NCI-H1092 treated with DMSO at 0.1 percent for 48 hours (cell line): ENCODE results near the gene INTS15.

Source experiments
- DNase-seq: peaks from one replicate; lab custom pipeline; 2025; lab: John Stamatoyannopoulos, UW

INTS15 gene

DNA sequence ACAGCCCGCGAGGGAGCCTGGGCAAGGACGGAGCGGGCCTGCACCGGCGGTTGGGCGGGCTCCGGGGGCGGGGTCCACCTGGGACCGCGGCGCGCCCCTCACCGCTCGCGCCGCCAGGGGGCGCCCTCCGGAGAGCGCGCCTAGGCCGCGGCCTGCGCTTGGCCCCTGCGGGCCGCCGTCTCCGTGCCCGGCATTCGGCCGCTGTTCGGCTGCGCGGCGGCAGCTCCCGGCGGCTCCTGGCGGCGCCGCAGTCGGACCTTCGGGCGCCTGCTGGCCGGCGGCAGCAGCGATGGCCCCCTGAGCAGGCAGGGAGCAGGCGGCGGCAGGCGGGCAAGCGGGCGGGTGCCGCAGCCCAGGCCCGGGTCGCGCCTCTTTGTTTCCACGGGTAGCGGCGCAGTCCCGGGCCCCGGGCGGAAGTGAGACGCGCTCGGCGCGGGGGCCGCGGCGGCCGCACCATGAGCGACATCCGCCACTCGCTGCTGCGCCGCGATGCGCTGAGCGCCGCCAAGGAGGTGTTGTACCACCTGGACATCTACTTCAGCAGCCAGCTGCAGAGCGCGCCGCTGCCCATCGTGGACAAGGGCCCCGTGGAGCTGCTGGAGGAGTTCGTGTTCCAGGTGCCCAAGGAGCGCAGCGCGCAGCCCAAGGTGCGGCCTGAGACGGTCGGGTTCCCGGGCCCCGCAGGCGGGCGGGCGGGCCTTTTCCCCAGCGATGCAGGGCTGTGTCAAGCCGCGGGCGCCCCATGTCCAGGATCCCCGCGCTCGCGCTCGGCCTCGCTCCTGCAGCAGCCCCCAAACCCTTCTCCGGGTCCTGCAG is at the start of gene INTS15:
TSS of gene INTS15 (plus strand) at position 193 of the 816 bp plus-strand sequence. CDS start at position 456, 263 bp downstream.
- peak; percentile 77 for DNase-seq

DNA sequence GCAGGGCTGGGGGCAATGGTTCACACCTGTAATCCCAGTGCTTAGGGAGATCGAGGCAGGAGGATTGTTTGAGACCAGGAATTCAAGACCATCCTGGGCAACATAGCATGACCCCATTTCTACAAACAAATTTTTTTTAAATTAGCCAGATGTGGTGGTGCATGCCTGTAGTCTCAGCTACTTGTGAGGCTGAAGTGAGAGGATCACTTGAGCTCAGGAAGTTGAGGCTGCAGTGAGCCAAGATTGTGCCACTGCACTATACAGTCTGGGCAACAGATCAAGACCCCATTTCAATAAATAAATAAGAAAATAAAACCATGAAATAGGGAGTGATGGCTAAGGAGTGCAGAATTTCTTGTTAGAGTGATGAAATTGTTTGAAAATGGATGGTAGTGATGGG is 47.5 kb upstream of the INTS15 start:
- no peak for DNase-seq

DNA sequence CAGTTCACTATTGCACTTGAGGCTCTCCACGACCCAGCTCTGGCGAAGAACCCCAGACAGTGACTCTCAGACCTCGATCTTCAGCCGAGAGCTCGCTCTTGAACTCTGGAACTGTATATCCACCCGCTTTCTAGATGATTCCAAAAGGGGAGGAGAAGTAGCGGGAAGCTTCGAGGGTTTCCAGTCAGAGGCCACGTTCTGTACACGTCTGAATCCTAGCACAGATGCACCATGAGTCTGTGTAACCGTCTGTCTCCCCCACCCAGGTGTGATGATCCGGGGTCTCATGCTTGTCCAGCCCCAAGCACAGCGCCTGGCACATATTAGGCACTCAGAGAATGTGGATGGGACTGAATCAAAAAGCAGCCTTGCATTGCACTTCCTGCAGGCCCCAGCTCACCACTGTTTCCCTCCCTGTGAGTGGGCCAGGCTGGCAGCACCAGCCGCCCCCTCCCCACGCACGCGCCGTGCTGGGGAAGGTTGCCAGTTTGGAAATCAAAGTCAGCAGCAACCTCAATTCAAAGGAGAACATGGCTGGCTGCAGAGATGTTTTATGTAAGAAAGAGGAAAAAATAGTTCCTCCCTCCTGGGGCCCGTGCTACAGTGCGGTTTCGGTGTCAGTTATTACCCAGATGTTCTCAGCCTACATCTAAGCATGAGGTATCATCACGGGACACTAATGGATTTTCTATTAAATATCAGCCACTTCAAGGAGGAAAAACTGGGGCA is 44.3 kb upstream of the INTS15 start:
- DNase-seq = no peak

DNA sequence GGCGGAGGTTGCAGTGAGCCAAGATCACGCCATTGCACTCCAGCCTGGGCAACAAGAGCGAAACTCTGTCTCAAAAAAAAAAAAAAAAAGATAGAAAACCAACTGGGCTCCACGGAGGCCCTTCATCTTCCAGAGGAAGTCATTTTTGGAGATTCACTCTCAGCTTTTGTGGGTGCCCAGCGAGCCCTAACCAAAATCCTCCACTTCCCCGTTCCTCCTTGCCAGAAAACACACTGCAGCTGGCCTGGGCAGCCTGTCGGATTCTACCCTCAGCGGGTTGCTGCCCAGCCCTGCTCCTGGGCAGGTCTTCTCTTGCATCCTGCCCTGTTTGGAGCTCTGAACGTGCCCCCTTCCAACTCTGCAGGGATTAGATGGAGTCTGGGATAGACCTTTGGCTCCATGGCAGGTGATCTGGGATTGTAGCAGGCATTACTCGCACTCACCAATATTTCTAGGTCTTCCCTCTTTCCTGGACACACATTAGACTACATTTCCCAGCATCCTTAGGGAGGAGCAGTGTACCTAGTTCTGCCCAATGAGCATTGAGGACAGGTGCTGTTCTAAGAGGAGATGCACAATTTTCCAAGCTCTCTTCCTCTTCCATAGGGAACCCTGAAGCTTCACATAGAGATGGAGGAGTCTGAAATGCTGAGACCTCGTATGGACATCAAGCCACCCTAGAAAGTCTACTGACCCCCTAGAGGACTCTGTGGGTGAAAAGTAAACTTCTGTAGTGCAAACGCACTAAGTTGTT is 43.1 kb upstream of the INTS15 start:
- no peak for DNase-seq

DNA sequence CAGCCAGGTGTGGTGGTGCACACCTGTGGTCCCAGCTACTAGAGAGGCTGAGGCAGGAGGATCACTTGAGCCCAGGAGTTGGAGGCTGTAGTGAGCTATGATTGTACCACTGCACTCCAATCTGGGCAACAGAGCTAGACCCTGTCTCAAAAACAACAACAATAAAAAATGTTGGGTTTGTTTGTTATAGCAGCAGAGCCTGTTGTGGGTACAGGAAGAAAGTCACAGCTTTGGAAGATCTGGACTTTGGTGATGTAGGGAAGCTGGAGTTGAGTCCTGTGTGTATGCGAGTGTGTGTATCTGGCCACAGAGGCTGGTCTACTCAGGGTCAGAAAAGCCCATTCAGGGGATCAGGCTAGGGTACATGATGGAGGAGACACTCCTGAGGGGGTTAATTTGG is 42.4 kb upstream of the INTS15 start:
- DNase-seq = no peak

DNA sequence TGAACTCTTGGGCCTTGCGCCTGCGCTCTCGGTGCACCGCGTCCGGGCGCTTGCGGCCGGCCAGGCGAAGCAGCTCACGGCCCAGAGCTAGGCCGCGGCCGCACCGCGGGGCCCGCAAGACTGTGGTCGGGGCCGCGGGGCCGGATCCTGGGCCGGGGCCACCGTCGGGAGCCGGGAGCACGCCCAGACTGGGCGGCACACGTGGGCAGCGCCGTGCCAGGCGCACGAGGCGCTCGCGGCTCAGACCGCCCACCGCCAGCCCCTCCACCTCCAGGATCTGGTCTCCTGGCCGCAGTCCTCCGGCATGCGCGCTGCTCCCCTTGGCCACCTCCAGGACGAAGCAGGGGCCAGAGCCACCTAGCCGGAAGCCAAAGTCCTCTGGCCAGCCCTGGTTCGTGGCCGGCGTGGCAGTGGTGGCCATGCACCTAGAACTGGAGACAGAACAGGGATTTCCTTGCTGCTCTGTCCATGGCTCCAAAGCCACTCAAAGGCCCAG is 38.8 kb upstream of the INTS15 start, which contains the start of gene GRID2IP:
TSS of gene GRID2IP (minus strand) at position 446 of the 496 bp plus-strand sequence. CDS start at position 421, 25 bp downstream.
- no peak for DNase-seq

DNA sequence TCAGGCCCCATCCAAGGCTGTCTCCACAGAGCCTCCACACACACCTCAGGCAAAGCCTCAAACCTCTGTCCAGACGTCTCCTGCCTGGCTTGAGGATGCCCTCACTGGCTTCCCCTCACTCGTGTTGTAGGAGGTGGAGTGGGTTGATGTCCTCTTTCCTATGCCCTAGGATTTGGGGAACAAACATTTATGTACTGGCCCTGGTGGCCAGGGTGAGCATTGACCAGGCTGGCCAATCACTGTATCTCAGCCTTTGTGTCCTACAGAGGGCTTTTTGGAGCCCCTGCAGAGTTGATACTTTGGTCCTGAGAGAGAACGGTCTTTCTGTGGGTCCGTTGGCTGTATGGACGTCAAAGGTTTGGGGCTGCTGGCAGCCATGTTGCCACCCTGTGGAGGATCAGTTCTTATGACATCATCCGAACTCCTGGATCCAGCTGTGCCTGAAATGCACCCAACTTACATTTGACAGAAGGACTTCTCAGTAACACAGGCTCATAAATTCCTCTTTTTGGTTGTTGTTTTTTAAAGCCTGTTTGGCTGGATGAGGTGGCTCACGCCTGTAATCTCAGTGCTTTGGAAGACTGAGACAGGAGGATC is 36.3 kb upstream of the INTS15 start:
- DNase-seq = no peak

DNA sequence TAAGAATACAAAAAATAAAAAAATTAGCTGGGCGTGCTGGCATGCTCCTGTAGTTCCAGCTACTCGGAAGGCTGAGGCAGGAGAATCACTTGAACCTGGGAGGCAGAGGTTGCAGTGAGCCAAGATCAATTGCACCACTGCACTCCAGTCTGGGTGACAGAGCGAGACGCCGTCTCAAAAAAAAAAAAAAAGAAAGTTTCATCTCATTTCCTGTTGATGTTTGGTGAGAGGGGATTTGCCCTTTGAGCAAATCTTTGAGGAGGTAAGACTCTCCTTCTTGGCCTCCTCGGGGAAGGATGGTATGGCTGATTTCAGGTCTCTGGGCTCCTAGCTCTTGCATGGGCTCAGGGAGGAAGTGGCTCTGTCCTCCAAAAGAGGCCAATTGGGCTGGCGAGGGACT is 35.0 kb upstream of the INTS15 start:
- DNase-seq = no peak

DNA sequence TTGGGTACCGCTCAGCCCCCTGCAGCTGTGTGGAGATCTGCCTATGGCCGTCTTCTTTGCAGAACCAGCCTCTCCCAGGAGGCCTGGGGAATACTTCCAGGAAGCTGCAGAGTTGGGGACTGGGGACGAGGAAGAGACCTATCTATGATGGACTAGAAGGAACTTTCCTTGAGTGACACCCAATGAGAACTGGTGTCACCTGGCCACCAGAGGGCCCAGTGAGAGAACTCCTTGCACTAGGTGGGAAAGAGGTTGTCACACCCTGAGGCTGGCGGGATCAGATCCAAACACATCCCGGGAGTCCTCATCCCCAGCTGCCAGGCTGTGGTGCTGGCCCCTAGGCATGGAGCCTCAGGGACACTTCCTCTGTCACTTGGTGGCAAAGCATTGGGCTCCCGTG is 33.6 kb upstream of the INTS15 start:
- peak; percentile 12 for DNase-seq

DNA sequence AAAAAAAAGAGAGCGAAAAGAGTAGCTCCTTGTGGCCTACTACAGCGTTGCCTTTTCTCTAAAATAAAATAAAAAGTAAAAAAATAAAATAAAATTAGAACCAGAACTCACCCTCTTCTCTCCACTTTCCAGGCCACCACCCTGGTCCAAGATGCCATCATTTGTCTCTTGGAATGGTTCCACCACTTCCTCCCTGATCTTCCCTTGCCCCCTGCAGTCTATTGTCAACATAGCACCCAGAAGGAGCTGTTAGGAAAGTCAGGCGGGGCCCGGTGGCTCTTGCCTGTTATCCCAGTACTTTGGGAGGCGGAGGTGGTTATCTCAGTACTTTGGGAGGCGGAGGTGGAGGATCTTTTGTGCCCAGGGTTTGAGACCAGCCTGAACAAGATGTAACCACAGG is 31.0 kb upstream of the INTS15 start:
- DNase-seq = peak; percentile 81

DNA sequence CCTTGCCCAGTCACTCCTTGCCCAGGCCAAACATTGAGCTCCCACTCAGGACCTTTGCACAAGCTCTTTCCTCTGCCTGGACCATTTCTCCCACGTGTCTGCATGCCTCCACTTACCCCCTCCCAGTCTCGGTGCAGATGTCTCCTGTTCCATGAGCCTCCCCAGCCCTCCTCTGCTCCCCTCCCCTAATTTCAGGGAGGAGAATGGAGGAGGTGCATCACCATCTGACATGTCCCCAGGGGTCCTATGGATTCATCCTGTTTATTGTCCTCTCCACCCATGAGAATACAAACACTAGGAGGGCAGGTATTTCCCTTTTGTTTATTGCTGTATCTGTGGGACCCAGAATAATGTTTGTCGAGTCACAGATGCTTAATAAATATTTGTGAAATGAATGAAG is 29.9 kb upstream of the INTS15 start:
- no peak for DNase-seq

DNA sequence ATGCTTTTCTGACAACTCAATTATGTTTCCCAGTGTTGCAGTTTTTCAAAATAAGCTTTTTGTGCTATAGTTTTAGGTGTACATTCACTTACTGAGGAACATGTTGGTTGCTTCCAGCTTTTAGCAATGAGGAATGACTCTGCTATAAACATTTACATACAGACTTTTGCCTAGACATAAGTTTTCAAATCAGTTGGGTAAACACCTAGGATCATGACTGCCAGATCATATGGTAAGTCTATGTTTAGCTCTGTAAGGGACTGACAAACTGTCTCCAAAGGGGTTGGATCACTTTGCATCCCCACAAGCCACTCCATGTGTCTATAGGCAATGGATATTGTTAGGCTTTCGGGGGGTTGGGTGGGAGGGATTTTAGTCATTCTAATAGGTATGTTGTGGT is 27.7 kb upstream of the INTS15 start:
- no peak for DNase-seq

DNA sequence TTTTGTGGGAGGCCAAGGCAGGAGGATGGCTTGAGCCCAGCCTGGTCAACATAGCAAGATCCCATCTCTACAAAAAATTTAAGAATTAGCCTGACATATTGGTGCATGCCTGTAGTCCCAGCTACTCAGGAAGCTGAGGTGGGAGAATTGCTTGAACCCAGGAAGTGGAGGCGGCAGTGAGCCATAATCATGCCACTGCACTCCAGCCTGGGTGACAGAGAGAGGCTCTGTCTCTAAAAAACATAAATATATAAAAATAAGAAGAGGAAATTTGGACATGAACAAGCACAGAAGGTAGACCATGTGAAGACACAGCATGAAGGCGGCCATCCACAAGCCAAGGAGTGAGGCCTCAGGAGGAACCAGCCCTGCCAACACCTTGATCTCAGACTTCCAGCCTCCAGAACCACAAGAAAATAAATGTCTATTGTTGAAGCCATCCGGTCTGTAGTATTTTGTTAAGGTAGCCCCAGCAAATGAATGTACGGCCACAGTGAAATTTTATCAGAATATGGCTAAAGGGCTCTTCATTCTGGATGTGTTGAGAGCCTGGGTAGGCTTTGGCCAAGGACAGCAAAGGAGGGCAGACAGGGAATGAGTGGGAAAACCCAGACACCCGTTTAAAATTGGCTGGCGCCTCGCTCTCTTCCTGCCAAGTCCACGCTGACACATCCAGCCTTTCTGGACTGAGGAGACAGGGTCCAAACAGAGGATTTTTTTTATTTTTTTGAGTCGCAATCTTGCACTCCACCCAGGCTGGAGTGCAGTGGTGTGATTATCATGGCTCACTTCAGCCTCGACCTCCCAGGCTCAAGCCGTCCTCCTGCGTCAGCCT is 25.7 kb upstream of the INTS15 start:
- no peak for DNase-seq

DNA sequence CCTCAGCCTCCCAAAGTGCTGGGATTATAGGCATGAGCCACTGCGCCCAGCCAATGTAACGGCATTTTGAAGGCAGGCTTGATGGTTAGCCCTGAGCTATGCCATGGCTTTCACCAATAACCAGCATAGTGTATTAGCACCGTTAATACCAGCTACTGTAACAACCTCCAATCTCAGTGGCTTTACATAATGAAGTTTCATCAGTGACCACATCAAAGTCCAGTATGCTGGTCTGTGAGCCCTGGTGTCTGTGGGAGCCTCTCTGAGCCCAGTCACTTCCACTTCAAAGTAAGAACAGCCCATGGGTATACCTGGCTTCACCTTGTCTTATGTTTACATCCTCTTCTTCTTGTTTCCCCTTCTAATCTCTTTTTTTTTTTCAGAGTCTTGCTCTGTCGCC is 24.2 kb upstream of the INTS15 start:
- no peak for DNase-seq

DNA sequence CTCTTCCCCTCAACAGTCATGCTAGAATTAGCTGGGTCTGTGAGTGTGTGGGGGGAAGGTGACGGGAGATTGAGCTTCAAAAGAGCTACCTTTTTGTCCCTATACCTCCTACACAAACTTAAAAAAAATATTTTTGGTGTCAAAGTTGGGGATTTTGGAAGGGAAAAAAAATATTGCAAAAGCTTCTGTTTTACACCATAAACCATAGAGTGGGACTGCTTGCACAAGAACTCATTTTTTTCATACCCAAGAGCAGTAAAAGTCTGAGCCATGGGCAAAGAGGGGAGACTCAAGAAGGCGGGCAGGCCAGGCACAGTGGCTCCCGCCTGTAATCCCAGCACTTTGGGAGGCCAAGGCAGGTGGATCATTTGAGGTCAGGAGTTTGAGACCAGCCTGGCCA is 21.9 kb upstream of the INTS15 start:
- no peak for DNase-seq

DNA sequence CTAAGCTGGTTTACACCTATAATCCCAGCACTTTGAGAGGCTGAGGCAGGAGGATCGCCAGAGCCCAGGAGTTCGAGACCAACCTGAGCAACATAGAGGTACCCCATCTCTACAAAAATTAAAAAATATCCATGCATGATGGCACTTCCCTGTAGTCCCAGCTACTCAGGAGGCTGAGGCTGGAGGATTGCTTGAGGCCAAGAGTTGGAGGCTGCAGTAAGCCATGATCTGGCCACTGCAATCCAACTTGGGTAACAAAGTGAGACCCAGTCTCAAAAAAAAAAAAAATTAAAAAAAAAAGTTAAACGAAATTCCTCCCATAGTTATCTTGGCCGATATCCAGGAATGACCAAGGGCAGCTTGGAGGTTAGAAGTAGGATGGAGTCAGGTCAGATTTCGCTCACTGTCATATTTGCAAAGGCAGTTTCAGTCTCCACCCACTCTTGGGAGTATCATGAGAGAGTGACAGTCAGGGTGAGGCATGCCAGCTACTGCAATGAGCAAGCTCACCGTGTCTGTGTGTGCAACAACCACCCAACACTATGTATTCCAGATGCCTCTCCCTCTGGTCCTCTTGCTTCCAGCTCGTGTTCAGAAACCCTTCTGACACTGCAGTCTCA is 18.6 kb upstream of the INTS15 start:
- no peak for DNase-seq

DNA sequence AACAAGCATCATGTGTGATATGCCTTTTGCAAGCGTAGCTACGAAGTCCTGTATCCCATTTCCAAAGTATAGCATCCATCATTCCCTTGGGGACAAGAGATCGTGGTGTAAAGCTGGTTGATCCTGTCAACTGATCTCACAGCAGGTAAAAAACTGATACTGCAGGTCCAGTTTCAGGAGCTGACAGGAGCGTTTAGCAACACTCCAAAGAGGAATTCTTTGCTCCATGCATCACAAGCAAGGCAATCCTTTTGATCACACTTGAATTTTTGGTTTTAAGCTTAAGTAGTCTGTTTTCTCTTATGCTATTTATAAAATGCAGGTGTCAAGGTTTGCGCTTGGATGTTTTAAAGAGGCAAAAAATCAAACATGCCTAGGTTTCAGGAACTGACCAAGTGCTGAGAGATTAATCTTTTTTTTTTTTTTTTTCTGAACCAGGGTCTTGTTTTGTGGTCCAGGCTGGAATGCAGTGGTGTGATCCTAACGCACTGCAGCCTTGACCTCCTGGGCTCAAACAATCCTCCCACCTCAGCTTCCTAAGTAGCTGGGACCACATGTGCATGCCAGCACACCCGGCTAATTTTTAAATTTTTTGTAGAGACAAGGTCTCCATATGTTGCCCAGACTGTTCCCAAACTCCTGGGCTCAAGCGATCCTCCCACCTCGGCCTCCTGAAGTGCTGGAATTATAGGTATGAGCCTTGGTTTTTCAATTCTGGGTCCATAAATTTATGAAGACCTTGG is 14.4 kb upstream of the INTS15 start:
- DNase-seq = no peak

DNA sequence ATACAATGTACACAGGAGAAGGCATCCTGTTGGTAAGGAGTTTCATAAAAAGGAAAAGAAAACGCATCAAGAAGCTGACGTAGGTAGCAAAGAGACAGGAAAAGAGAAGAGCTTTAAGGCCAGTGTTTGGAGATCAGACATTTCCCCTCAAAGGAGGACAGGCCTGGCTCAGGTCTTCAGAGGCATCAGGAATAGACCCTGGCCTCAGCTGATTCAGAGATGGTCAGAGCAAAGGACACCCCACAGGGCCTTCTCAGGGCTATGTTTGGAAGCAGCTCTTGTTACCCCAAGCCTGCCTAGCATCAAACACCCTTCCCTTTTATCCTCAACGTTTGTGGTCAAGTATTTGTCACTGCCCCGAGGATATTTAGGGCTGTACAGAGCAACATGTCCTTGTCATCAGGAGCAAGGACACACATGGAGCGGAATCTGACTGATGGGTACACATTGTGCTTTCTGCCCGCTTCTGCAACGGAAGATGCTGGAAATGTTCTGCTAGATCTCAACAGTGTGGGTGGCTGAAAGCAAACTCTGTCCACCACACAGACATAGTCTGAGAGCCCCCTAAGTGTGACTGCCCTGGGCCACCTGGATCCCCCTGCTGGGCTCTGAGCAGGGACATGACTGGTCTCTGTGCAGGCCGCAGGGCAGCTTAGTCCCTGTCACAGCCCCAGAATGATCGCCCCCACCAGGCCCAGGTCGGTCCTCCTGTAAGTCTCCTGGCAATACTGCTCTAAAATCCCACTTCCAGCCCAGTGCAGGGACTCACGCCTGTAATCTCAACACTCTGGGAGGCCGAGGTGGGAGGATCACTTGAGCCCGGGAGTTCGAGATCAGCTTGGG is 13.6 kb upstream of the INTS15 start:
- peak; percentile 10 for DNase-seq

DNA sequence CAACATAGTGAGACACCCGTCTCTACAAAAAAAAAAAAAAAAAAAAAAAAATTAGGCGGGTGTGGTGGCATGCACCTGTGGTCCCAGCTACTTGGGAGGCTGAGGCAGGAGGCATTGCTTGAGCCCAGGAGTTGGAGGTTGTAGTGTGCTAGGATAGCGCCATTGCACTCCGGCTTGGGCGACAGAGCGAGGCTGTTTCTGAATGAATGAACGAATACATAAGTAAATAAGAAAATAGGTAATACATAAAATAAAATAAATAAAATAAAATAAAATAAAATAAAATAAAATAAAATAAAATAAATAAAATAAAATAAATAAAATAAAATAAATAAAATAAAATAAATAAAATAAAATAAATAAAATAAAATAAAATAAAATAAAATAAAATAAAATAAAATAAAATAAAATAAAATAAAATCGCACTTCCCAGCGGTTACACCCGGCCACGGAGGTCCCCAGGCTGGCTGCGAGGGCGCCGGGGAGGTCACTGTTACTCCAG is 12.9 kb upstream of the INTS15 start:
- peak; percentile 10 for DNase-seq
